Left colon (tissue), 2 donors: ENCODE results near the gene GATA5. TPM values are rescaled to one million over a fixed set of nuclear protein-coding genes. Genes with fewer than 3 reads are reported as not detected.
A peak's percentile ranks its signal among the peaks of the same experiment; 100 is the strongest.
"Not testable (repeated sequence)": the region's sequence is repeated elsewhere in the genome, so short reads cannot be mapped to it uniquely, and the experiment has no call there.

Experiments used
- ATAC-seq: fragments of 200-7000 bp; cut with Tn5 transposase; one replicate; pipeline ENCODE4 v1.9.1; 2020; ENCODE audit warnings: mild to moderate bottlenecking, moderate library complexity
- DNase-seq, 2 donors: peaks; one replicate each; pipeline ENCODE4 v3.0.0-alpha.2; 2020
- intact Hi-C, 2 donors: fragments of 100-400 bp; cut with DNase I in 1 of 2; cut with micrococcal nuclease in 1 of 2; formaldehyde crosslinking; loops; one replicate each; pipeline versions ENCODE4 v1.11.2 to v1.14.0; 2022; cut with DNase I, micrococcal nuclease
- total RNA-seq, 2 donors: library from RNA; stranded (reverse); fragmentation: NEBNext Ultra II Directional; extraction: Animal tissue kit (Norgen Biotek cat#: 25700); gene quantifications; one replicate each; pipeline ENCODE4 v1.2.1, GENCODE V29; 2021
- donor health status: DM: no; HTN: no; CAD: no.
- donor health status: DM: yes; HTN: yes; CAD: no.

The GATA5 gene
- total RNA-seq, 2 donors from 2014 or later, result not detected

DNA sequence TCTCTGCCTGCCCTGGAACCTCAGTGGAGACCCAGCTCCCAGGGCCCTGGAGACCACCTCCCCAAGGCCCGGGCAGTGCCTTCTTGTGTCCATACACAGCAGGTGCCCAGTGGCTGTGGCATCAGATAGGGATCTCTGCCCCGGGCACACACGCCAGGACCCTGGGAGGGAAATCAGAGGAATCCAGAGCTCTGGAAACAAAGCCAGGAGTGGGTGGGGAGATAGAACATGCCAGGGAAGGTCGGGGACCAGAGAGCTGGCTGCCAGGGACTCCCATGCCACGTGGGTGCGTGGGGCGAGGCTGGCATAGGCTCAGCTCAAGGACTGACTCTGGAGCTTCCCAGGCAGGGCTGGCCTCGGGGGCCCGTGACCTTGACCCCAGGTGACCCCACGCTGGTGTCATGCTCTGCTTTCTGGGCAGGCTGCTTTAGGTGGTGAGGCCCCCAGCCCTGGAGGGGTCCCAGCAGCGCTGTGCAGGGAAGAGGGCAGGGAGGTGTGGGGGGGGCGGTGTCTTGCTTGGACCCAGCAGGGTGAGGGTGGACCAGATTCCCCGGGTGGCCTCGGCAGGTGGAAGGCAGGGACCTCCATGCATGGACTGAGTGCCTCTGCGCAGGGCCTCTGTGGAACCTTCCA is 17.6 kb upstream of the GATA5 start:
- no peak for ATAC-seq
- no peak for DNase-seq
- intact Hi-C loops, result no loop called here

DNA sequence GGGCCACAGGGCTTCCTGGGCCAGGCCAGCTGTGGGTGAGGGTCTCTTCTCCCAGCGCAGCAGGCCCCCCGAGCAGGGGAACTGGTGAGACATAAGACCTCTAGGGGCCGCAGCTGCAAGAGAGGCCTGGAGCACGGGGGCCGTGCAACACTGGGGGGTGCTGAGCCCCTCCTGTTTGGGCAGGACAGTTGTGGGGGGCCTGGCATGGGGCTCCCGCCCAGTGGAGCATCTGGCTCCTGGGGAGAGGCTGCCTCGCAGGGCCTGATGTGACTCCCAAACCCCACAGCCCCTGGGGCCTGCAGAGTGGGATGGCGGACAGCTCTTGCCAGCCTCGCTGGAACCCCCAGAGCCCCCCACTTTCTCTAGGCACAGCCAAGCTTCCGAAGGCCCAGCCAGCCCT is 16.9 kb upstream of the GATA5 start:
- intact Hi-C loops, result no loop called here
- no peak for ATAC-seq
- no peak for DNase-seq

DNA sequence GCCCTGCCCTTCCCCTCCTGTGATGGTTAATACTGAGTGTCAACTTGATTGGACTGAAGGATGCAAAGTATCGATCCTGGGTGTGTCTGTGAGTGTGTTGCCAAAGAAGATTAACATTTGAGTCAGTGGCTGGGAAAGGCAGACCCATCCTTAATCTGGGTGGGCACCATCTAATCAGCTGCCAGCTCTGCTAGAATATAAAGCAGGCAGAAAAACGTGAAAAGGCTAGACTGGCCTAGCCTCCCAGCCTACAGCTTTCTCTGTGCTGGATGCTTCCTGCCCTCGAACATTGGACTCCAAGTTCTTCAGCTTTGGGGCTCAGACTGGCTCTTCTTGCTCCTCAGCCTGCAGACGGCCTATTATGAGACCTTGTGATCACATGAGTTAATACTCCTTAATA is 15.0 kb upstream of the GATA5 start:
- DNase-seq, intact Hi-C loops, ATAC-seq: not testable (repeated sequence)

DNA sequence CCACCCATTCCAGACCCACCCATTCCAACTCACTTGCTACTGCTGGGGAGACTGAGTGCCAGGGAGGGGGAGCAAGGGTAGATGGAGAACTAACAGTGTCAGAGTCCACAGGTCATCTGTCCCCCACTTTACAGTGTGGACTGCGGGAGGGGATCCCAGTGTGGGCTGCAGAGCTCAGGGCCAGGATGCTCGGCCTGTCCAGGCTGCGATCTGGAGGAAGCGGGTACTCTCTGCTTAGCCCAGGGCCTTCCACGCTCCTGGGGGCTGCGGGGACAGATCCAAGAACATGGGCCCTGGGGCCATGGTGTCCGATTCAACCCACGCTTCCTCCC is 14.1 kb upstream of the GATA5 start:
- ATAC-seq (no peak), DNase-seq (no peak)
- intact Hi-C loops, result no loop called here

DNA sequence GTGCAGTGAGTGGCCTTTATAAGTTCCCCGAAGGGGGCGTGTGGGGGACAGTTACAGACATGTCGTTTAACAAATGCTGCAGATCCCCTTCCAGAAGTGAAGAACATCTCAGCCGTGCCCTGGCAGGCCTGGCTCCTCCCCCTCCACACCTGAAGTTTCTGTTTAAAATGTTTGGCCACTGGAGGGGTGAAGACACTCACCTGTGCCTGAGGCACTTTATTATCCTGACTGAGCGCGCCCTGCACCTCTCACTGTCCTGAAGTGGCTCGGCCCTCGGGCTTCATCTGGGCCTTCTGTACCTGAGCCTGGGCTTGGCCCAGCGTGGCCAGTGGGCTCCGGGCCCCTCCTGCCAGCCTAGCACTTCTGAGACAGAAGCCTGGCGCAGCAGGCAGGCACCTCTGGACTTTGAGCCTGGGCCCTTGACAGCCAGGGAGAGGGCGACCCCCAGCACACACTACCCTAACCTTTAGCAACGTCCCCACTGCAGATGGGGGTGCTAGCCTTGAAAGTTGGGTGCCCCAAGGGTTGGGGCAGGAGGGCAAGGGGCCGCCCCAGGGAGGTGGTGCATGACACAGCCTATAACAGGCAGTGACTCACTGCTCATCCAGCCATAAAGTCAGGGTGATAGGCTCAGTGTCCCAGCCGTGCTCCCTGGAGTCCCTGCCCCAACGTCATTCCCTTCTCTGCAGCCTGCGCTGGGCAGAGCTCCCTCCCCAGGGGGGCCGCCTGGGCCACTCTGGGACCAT is 13.6 kb upstream of the GATA5 start:
- intact Hi-C loops, result no loop called here
- ATAC-seq, result peak; percentile 94
- no peak for DNase-seq

DNA sequence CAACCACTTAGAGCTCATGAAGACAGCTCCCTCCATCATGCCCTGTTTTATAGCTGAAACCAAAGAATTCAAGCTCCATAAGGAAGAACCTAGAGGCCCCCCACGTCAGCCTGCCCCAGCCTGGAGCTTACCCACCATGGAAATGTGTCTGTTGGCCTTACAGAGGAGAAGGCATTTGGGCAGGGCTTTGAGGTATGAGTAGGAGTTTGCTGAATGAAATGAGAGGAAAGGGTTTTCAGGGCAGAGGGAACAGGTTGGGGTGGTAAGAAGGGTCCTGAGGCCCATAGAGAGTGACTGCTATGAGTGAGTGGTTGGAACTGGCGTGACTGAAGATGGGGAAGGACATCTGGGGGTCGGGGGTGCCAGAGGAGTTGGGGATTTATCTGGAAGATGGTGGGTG is 12.7 kb upstream of the GATA5 start:
- intact Hi-C loops, result no loop called here
- ATAC-seq (no peak), DNase-seq (no peak)

DNA sequence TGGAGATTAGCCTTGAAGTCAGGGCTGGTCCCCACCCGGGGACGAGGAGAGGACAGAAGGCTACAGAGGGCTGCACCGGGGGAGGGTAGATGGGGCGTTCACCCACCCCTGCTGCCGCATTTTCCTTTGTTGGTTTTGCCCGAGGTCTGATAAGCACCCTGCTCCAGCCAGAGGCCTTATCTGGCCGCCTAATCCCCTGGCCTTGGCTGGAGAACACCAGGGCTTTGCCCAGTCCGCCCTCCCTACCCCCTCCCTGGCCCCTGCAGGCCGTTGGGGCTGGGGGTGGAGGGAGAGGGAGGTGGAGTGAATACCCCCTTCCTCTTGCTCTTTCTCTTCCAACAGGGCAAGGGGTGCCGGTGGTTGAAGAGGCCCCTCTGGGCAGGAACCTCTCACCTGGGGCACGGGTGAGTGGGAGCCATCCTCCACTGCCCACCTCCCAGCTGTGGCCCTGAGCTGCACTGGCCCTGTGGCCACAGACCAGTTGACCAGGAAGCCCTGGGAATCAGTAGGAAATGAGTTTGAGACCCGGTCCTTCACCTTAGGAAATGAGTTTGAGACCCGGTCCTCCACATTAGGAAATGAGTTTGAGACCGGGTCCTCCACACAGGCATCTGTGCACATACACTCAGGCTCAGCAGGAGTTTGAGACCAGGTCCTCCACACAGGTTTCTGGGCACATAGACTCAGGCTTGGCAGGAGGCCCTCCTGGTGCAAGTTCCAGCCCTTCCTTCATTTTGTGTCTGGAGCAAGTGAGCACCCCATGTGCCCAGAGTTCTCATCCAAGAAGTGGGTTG is 12.0 kb upstream of the GATA5 start:
- DNase-seq (no peak), ATAC-seq (no peak)
- intact Hi-C loops, result no loop called here

DNA sequence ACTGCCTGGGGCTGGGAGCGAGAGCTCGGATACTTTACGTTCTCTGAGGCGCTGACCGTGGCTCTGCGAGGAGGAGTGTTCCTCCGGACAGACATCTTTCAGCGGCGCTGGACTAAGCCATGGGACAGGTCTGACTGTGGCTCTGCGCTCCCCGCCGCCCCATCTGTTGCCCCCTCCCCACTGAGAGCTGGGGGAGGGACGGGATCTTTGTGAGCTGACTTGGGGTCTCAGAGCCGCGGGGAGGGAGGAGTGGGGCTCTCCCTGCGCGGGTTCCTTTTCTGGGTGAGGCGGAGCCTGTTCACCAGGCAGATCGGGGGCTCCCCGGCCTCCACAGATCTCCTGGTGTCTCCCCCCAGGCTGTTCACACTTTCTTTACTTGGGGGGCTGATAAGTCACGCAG is 11.3 kb upstream of the GATA5 start:
- no peak for DNase-seq
- intact Hi-C loops, result no loop called here
- ATAC-seq, result no peak

DNA sequence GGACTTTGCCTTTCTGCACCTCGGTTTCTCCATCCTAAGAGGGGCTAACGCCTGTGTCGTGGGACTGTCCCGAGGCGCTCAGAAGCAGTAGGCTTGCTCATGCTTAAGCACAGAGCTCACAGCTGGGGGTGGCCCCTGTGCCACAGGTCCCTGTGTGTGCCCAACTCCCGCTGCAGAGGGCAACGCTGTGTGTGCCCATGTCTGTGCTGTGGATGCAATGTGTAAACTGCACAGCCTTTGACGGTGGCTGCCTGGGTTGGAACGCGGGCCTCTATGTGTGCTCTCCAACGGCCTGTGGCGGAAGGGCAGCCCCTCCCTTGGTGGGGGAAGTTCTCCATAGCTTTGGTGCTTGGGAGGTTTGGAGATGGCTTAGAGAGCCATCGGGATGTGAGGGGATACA is 10.7 kb upstream of the GATA5 start:
- no peak for DNase-seq
- intact Hi-C loops, result no loop called here
- no peak for ATAC-seq

DNA sequence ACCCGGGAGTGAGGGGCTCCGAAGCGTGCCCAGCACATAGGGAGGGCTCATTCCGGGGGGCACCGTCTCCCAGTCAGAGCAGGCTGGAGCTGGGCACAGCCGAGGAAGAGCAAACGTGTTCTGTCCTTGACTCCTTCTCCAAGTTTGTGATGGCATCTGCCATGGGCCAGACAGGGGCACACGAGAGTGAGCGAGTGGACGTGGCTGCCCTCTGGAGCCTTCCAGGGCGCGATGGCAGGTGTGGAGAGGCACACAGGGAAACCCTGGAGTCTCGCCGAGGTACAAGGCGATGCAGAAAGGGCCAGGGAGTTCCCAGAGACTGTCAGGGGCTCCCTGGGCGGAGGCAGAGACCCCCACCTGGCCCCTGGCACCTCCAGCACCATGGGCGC is 9.9 kb upstream of the GATA5 start:
- DNase-seq (no peak), ATAC-seq (no peak)
- intact Hi-C loops, result no loop called here

DNA sequence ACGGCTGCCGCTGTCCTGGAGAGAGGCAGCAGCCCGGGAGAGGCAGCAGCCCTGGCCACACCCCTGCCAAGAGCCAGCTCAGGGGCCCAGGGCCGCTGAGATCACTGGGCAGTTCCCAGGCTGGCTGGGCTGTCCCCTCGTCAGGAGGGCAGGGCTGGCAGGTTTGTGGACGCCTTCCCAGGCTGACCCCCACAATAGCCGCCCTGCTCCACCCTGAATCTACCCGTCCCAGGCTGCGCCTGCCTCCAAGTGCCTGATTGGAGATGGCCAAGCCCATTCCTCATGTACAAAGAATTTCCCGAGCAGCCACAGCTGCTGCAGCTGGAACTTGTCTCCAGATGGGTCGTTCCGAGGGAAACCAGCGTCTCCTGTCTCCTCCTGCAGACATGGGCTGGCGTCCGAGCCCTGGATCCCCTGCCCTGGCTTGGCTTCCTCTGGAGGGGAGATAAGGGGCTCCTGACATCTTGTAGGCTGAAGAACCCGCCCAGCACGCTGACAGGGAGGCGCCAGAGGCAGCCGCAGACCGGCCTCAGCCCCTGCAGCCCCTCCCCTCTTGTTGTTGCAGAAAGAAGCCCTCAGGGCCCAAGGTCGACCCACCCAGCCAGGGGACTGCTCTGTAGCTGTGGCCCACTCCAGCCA is 9.4 kb upstream of the GATA5 start:
- no peak for DNase-seq
- intact Hi-C loops, result no loop called here
- peak; percentile 44 for ATAC-seq

DNA sequence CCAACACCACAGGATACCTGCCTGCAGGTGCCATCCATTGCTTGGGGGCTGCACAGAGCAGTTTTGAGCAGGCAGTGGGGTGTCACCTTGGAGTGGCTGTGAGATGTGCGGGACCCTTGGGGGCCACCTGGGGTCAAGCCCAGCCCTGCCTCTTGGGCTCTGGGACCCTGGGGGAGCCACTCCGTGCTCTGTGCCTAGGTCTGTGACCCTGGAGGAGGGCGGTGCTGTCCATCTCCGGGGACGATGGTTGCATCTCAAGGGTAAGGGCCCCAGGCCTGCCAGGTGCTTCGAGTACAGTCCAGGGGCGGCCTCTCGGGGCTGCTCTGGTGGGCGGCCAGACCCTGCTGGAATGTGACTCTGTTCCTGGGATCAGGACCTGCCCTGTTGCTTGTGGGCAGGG is 8.7 kb upstream of the GATA5 start:
- intact Hi-C loops, result no loop called here
- ATAC-seq (no peak), DNase-seq (no peak)

DNA sequence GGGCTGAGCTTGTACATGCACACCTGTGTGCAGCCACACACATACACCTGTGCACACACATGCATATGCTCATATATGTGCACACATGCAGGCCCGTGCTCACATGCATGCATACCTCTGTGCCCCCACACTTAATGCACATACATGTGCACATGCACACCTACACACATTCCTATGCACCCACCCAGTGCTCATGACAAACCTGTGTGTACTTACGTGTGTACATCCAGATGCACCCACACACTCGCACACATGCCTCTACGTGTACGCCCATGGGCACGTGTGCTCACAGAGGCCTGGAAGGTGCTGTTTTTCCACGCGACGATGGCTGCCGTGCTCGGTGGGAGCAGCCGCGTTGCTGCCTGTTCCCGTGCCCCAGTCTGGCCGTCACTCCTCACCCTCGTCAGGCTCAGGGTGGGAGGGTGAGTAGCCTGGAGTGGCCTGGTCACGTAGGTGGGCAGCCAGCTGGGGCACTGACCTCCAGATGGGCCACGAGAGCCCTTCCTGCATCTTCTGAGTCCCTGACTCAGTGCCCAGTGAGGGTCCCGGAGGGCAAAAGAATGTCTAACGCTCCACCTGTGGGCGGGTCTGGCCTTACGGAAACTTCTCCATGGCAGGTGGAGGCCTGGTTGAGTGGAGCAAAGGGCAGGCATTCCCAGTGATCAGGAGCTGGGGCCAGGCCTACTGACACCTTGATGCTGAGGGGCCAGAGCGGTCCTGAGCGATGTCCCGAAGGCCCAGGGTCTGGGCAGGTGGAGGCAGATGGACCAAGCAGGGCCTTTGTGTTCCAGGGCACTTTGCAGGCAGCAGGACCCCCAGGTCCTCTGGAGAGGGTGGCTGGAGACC is 8.0 kb upstream of the GATA5 start:
- intact Hi-C loops, result no loop called here
- ATAC-seq (no peak), DNase-seq (no peak)

DNA sequence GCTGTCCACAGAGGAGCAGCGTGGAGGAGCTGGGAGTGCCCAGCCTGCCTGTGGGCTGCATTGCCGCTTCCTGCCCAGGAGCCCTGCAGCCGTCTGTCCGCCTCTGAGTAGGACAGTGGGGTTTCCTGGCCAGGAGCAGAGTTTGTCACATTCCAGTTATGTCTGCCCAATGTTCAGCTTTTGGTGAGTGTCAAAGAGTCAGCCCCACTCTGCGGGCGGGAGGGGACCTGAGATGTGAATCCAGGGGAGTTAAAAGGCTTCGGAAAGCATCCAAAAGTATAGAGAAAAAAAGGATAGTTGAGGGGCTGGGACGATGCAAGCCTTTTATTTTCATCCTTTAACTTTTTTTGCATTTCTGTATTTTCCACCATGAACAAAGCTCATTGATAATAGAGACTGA is 7.2 kb upstream of the GATA5 start:
- intact Hi-C loops, result no loop called here
- ATAC-seq (no peak), DNase-seq (no peak)

DNA sequence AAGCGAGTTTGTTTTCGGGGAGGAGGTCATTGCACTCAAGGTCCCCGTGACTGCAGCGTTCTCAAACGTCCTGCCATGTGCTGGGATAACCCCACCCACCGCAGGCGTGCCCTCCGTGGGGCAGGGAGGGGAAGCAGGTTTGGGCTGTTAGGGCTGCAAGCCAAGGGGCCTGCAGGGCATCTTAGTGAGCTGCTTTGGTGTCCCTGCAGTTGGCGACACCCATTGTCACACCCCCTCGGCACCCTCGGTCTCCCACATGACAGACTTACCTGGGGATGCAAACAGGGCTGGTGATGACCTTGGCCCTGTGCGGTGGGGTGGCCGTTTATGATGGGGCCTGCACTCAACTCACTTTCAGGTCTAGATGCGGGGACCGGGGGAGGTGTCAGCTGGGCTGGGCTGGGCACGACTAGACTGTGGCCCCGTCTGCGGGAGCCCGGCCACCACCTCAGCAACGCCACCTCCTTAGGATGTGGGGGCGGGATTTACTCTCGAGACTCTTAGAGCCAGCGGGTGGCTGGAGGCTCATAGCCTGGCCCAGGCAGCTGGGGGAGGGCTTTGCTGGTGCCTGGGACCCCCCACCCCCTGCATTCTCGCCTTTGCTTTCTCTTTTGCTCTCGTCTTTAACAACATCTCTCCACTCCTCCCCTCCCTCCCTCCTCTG is 6.5 kb upstream of the GATA5 start:
- DNase-seq, result no peak
- intact Hi-C loops, result no loop called here

DNA sequence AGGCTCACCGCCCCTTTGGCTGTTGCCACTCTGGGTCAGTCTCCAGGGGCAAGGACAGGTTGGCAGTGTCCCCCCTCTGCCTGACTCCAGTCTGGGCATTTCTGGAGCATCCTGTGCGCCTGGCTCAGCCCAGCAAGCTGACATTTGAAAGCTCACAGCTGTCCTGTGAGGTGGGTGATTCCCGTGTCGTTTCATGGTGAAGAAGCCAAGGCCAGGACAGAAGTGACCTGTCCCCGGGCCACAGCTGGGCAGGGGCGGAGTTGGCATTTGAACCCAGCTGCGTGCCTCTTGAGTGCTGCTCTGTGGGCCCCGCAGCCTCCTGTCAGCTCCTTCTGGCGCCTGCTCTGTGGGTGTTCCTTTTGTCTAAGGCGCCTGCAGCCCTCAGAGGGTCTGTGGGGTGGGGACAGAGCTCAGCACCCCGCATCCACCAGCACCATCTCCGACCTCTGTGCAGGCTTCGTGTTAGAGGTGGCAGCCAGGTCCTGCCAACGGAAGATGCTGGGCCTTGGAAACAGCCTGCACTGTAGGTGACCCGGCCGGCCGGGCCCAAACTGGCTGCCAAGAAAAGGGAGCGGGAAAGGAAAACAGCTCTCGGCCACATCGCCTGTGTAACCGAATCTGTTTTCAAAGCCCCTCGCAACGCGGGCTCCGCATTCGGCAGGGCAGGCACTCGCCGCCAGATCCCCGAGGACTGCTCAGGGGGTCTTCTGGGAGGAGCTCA is 5.8 kb upstream of the GATA5 start:
- no peak for ATAC-seq
- intact Hi-C loops, result no loop called here
- DNase-seq, result no peak

More for the DNA sequence above, 6.5 kb upstream of the GATA5 start:
- no peak for ATAC-seq

DNA sequence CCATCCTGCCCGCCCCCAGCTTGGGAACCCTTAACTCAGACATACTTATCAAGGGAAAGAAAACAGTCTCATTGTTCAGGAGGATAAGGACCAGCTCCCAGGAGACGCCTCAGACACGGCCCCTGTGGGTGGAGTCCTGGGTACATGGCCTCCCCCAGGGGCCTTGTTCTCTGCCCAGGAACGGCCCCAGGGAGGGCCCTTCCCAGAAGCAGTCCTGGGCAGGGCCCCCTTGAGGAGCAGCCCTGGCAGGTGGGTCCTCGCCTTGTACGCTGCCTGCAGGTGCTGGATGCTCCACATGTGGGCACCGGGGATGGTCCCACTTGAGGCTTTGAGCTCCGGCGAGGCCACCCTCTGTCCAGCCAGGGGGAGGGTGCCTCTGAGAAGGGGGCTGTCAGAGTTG is 4.5 kb upstream of the GATA5 start:
- no peak for DNase-seq
- intact Hi-C loops, result no loop called here
- ATAC-seq, result no peak

DNA sequence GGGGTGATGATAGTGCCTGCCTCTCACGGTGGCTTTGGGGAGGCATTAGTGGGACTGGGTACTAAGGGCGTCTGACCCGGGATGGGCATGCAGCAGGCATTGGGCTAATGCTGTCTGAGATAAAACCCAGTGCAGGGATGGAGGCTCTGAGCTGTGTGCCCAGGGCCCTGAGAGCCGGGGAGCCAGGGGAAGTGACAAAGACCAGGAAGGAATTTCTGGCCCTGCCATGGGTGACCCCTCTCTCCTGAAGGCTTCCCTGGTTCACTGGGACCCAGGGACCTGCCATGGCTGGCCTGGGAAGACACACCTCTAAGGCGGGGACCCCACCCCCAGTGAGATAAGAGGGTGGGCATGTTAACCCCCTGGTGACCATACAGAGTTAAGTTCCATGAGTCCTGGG is 3.9 kb upstream of the GATA5 start:
- intact Hi-C loops, result no loop called here
- DNase-seq (no peak), ATAC-seq (no peak)
